HepG2 (cell line): ENCODE data around the gene RAMAC. TPM values are rescaled to one million over a fixed set of nuclear protein-coding genes. Genes with fewer than 3 reads are reported as not detected.

ENCODE experiments used
- ATAC-seq: fragments of 200-7000 bp; cut with Tn5 transposase; 3 replicates; pipeline ENCODE4 v1.9.1; 2020; ENCODE audit warnings: mild to moderate bottlenecking, moderate library complexity
- BruUV-seq: library from RNA; stranded (reverse); fragments of 400-500 nt; replicated peaks from 2 replicates; lab custom pipeline; 2021; lab: Mats Ljungman, UMichigan
- CTCF ChIA-PET: fragments of 300-600 bp; formaldehyde crosslinking; extraction: SDS; loops from one replicate; lab custom pipeline; 2021; ENCODE audit warnings: low total read pairs, inconsistent platforms, low intra/inter-chr PET ratio; lab: Yijun Ruan, JAX
- POLR2A ChIA-PET: fragments of 350-600 bp; sonication (Branson Sonifier 250); formaldehyde crosslinking; loops from one replicate; lab custom pipeline; 2020; ENCODE audit warnings: antibody characterized with exemption, inconsistent platforms; lab: Yijun Ruan, JAX
- DNase-seq: peaks from one replicate; pipeline ENCODE4 v3.0.0-alpha.2; 2015; ENCODE audit warnings: low spot score
- FAIRE-seq: peaks from 3 replicates; lab custom pipeline; 2011; peaks lifted over from hg19 to GRCh38; lab: Jason Lieb, UNC
- H2AFZ ChIP-seq: one replicate; pipeline ENCODE4 v1.6.1; 2011; ENCODE audit warnings: low read length, inconsistent platforms
- H3K27ac ChIP-seq: fragments of 300-600 bp; 3 replicates; pipeline ENCODE4 v1.8.0; 2011; ENCODE audit warnings: mixed run types, mild to moderate bottlenecking, mixed read lengths, low read length, inconsistent platforms; ENCODE audit not compliant: insufficient read depth; ENCODE audit errors: extremely low read length
- H3K27me3 ChIP-seq, 2 experiments: fragments of 200-600 bp in 1 of 2; 2 replicates in 1 of 2; 3 replicates in 1 of 2; pipeline versions ENCODE4 v1.6.0 to v1.8.0; 2011; ENCODE audit warnings: low read length in 2 of 2, mild to moderate bottlenecking in 2 of 2, moderate library complexity in 2 of 2, inconsistent platforms in 1 of 2; ENCODE audit not compliant: insufficient read depth in 2 of 2, control insufficient read depth in 1 of 2
- H3K36me3 ChIP-seq, 2 experiments: fragments of 200-600 bp in 1 of 2; replicated peaks in 1 of 2; 2 replicates in 1 of 2; 3 replicates in 1 of 2; pipeline versions ENCODE4 v1.5.1 to v1.8.0; 2011; ENCODE audit warnings: low read length in 2 of 2, inconsistent platforms in 1 of 2; ENCODE audit not compliant: insufficient read depth in 2 of 2, control insufficient read depth in 1 of 2
- H3K4me1 ChIP-seq: 2 replicates; pipeline ENCODE4 v1.5.1; 2012; ENCODE audit warnings: low read length, inconsistent platforms; ENCODE audit not compliant: insufficient read depth
- H3K4me2 ChIP-seq: 2 replicates; pipeline ENCODE4 v1.6.0; 2011; ENCODE audit warnings: low read depth, low read length, inconsistent platforms
- H3K4me3 ChIP-seq, 3 experiments: fragments of 200-600 bp in 1 of 3; sonication (generic), shearing (Covaris generic) in 1 of 3; replicated peaks in 1 of 3; 2 replicates each; pipeline ENCODE4 v1.5.1; 2011 to 2016; ENCODE audit warnings: low read length in 3 of 3, inconsistent platforms in 2 of 3, low read depth in 2 of 3, mild to moderate bottlenecking in 2 of 3, control low read depth in 1 of 3, mixed read lengths in 1 of 3; ENCODE audit not compliant: insufficient read depth in 1 of 3
- H3K79me2 ChIP-seq: one replicate; pipeline ENCODE4 v1.6.1; 2011; ENCODE audit warnings: low read length, inconsistent platforms; ENCODE audit not compliant: insufficient read depth
- H3K9ac ChIP-seq: 2 replicates; pipeline ENCODE4 v1.6.0; 2011; ENCODE audit warnings: mild to moderate bottlenecking, low read depth, low read length, inconsistent platforms; ENCODE audit not compliant: insufficient read depth
- H3K9me3 ChIP-seq: 2 replicates; pipeline ENCODE4 v1.5.1; 2012; ENCODE audit warnings: mild to moderate bottlenecking, low read length
- H4K20me1 ChIP-seq: 2 replicates; pipeline ENCODE4 v1.6.0; 2011; ENCODE audit warnings: inconsistent platforms, mild to moderate bottlenecking, low read length, moderate library complexity; ENCODE audit not compliant: insufficient read depth
- CBFB ChIP-seq: sonication (generic); formaldehyde crosslinking; IDR thresholded peaks from 2 replicates; pipeline ENCODE4 v1.4.0; 2020; ENCODE audit warnings: missing genetic modification reagents
- HNF4A ChIP-seq: sonication (generic); formaldehyde crosslinking; IDR thresholded peaks from 2 replicates; pipeline ENCODE4 v1.4.0; 2020; ENCODE audit warnings: missing genetic modification reagents
- ZNF3 ChIP-seq: IDR thresholded peaks from 2 replicates; pipeline ENCODE4 v1.7.0; 2017; ENCODE audit warnings: inconsistent platforms
- ZNF337 ChIP-seq: sonication (generic); formaldehyde crosslinking; IDR thresholded peaks from 2 replicates; pipeline ENCODE4 v1.5.1; 2020; ENCODE audit warnings: missing genetic modification reagents, low read depth, mild to moderate bottlenecking, borderline replicate concordance
- WGBS: methylation state at CpG from one replicate; pipeline ENCODE4 v1.1.6; 2017; ENCODE audit warnings: low lambda C conversion rate; 5-methylcytosine and 5-hydroxymethylcytosine counted together
- in situ Hi-C: cut with HindIII; loops from 2 replicates; pipeline ENCODE4 v1.10.0; 2017; ENCODE audit warnings: low pct_unique_long_range_greater_than_20kb; ENCODE audit not compliant: extremely low pct_ligation_motif_present
- intact Hi-C: fragments of 100-400 bp; cut with micrococcal nuclease; formaldehyde crosslinking; loops from one replicate; pipeline ENCODE4 v1.10.0; 2022; ENCODE audit not compliant: unreplicated experiment
- polyA plus RNA-seq, 8 experiments: library from polyadenylated mRNA; depleted of rRNA in 3 of 8; stranded (reverse) in 7 of 8; unstranded in 1 of 8; fragments of >200 nt; fragmentation: Illumina TruSeq in 4 of 8; extraction: Trizol in 4 of 8; gene quantifications; 2 replicates each; pipeline versions ENCODE4 v1.2.1 to v1.2.3, GENCODE V29; 2011 to 2016; ENCODE audit warnings: low read depth in 4 of 8, missing spikeins in 1 of 8, mixed read lengths in 1 of 8; ENCODE audit not compliant: insufficient read depth in 1 of 8
- total RNA-seq, 5 experiments: library from RNA; depleted of rRNA; stranded (reverse); fragments of >200 nt; fragmentation: Illumina TruSeq; extraction: Trizol; gene quantifications; 2 replicates each; pipeline ENCODE4 v1.2.3, GENCODE V29; 2016; ENCODE audit warnings: low read depth in 1 of 5

Gene RAMAC
- total and polyA plus RNA-seq, 2 of the 13 experiments (the other 11 are each of a cell fraction or from before 2014, with no cell fraction given): 22.2 to 45.9 TPM

GRCh38 chr15:82958638-82959037 lies 27.4 kb upstream of the RAMAC start:
- Histone ChIP-seq H3K4me2 (peak overlapping the region; percentile 1; the same call in 1 of the 2 replicates), H3K9ac (no peak overlapping the region), H3K4me1 (peaks cover 11% of the 10 kb centered on the region), H3K27ac (no peak overlapping the region), H3K9me3 (no peaks in the 10 kb centered on the region), H3K36me3 (no peaks in the 10 kb centered on the region), H3K27me3 (no peaks in the 10 kb centered on the region)
- in situ Hi-C loops (no loop called here), intact Hi-C loops (no loop called here)
- 0% methylated on average over 1 of the region's 1 CpG for WGBS
- POLR2A ChIA-PET: interaction anchor here (1.0 to 1.3 kb wide), 3 partner anchors 27 to 209 kb away, joined by 3 to 6 read pairs (median 5); partner anchors contain the start of gene RAMAC
- BruUV-seq: no TSS peak
- peak; percentile 34 for ATAC-seq
- TF ChIP-seq HNF4A (CRISPR knock-in tag): peak; percentile 41
- peak; percentile 96 for TF ChIP-seq ZNF3
- TF ChIP-seq ZNF337: no peak
- TF ChIP-seq, all 625 proteins: peak for 2
- FAIRE-seq: no peak
- no peaks in the 10 kb centered on the region for H4K20me1 ChIP-seq
- CTCF ChIA-PET: no interaction called here
- DNase-seq: peak; percentile 24
- H2AFZ ChIP-seq: no peak overlapping the region
- no peak overlapping the region for H3K4me3 ChIP-seq
- no peaks in the 10 kb centered on the region for H3K79me2 ChIP-seq

- FAIRE-seq: no peak
- H3K9ac ChIP-seq: no peak overlapping the region
- ChIA-PET POLR2A (interaction anchor here (0.7 to 1.3 kb wide), 4 partner anchors 12 to 210 kb away, joined by 3 to 6 read pairs (median 4); partner anchors contain the start of gene RAMAC), CTCF (no interaction called here)
- no peaks in the 10 kb centered on the region for H3K79me2 ChIP-seq
- H3K36me3 ChIP-seq: no peaks in the 10 kb centered on the region
- no peaks in the 10 kb centered on the region for H4K20me1 ChIP-seq
- in situ Hi-C loops: no loop called here
- intact Hi-C loops: no loop called here
- H3K4me1 ChIP-seq: peaks cover 11% of the 10 kb centered on the region
- ATAC-seq: no peak
- no peak for DNase-seq
- TF ChIP-seq CBFB (CRISPR knock-in tag): no peak
- TF ChIP-seq, all 625 proteins: peak for 0
- H3K4me3 ChIP-seq: no peak overlapping the region
- no TSS peak for BruUV-seq
- H3K9me3 ChIP-seq: no peaks in the 10 kb centered on the region
- 100% methylated on average over 4 of the region's 5 CpGs for WGBS
- H3K27me3 ChIP-seq: no peaks in the 10 kb centered on the region
- no peak overlapping the region for H3K4me2 ChIP-seq
- H3K27ac ChIP-seq: no peak overlapping the region
- H2AFZ ChIP-seq: no peak overlapping the region
Observed at GRCh38 chr15:82959423-82959822, 26.6 kb upstream of the RAMAC start.
